ENCODE results near the gene MMP2. TPM values are rescaled to one million over a fixed set of nuclear protein-coding genes. Genes with fewer than 3 reads are reported as not detected.

Gene MMP2
- total and polyA plus RNA-seq, 2 of the 8 experiments (the other 6 are each of a cell fraction or from before 2014, with no cell fraction given): 33.6 to 58.2 TPM

- Histone ChIP-seq H4K20me1 (replicated peaks in 1 of 2; ENCODE audit: control insufficient read depth in 1 of 2, insufficient read depth in 2 of 2, low read length in 2 of 2) (no peaks in the 10 kb centered on the region), H4K5ac (ENCODE audit: insufficient read length, low read depth, low read length) (no peak overlapping the region), H3K27ac (ENCODE audit: low read depth, low read length) (no peak overlapping the region), H3K9ac (replicated peaks in 1 of 4; ENCODE audit: extremely low read depth in 1 of 4, low read depth in 3 of 4, low read length in 3 of 4) (no peak overlapping the region), H3K9me3 (ENCODE audit: insufficient read depth in 2 of 2, low read depth in 1 of 2, low read length in 1 of 2) (no peaks in the 10 kb centered on the region), H3K23ac (ENCODE audit: insufficient read length) (no peak overlapping the region), H3K14ac (ENCODE audit: insufficient read length) (no peak overlapping the region), H3K4ac (replicated peaks; ENCODE audit: insufficient read length, low read depth, low read length) (no peak overlapping the region), H3K79me2 (ENCODE audit: control insufficient read depth in 1 of 2, insufficient read depth in 2 of 2, low read length in 2 of 2) (no peaks in the 10 kb centered on the region), H4K8ac (ENCODE audit: extremely low read depth, insufficient read depth, low read length) (no peak overlapping the region), H2BK15ac (ENCODE audit: low read length) (no peak overlapping the region), H4K91ac (replicated peaks; ENCODE audit: insufficient read length, low read length) (no peak overlapping the region), H3K4me1 (replicated peaks in 1 of 4; ENCODE audit: control insufficient read depth in 3 of 4, insufficient read depth in 4 of 4, low read length in 3 of 4) (peaks cover 2 to 11% (median 7%) of the 10 kb centered on the region in 4 experiments), H2BK120ac (replicated peaks; ENCODE audit: low read depth, low read length) (no peak overlapping the region), H2BK12ac (ENCODE audit: low read depth, low read length) (no peak overlapping the region), H3K4me2 (ENCODE audit: insufficient read depth in 1 of 2, low read depth in 2 of 2, low read length in 2 of 2) (no peak overlapping the region), H2BK20ac (ENCODE audit: low read length) (no peak overlapping the region), H3K36me3 (ENCODE audit: control insufficient read depth in 2 of 4, insufficient read depth in 4 of 4, low read length in 3 of 4) (no peaks in the 10 kb centered on the region; a peak in 1 of 8 replicates), H2BK5ac (ENCODE audit: low read depth, low read length) (no peak overlapping the region), H3K56ac (replicated peaks; ENCODE audit: insufficient read length, low read depth, low read length) (no peak overlapping the region), H2AK5ac (ENCODE audit: low read depth, low read length) (no peak overlapping the region), H3K4me3 (ENCODE audit: extremely low read depth in 1 of 4, insufficient read depth in 2 of 4, low read depth in 3 of 4, low read length in 4 of 4) (no peak overlapping the region), H3K23me2 (ENCODE audit: low read depth, low read length) (peaks cover 8% of the 10 kb centered on the region), H3K18ac (ENCODE audit: extremely low read depth, low read length) (no peak overlapping the region), H3K79me1 (ENCODE audit: low read depth, low read length) (no peaks in the 10 kb centered on the region), H3K27me3 (replicated peaks in 1 of 4; ENCODE audit: control insufficient read depth in 3 of 4, extremely low read depth in 1 of 4, insufficient read depth in 3 of 4, low read length in 3 of 4) (peaks cover 7 to 29% (median 20%) of the 10 kb centered on the region in 4 experiments), H2AFZ (ENCODE audit: low read length) (no peak overlapping the region)
- no peak for TF ChIP-seq NRF1 (IDR thresholded peaks at IDR 0.05; ENCODE audit: low read depth, low read length)
- TF ChIP-seq CBX5 (IDR thresholded peaks at IDR 0.05; ENCODE audit: low read depth, low read length): no peak
- no peak for TF ChIP-seq SAP30 (IDR thresholded peaks at IDR 0.05; ENCODE audit: insufficient read depth, insufficient replicate concordance, low read length)
- TF ChIP-seq RNF2 (IDR thresholded peaks at IDR 0.05; ENCODE audit: borderline replicate concordance, low read depth, low read length, missing control alignments, poor library complexity, severe bottlenecking): no peak
- no peak for TF ChIP-seq SIRT6 (IDR thresholded peaks at IDR 0.05; ENCODE audit: low read length)
- no peak for TF ChIP-seq BCL11A (IDR thresholded peaks at IDR 0.05; ENCODE audit: low read depth in 2 of 2, low read length in 2 of 2)
- TF ChIP-seq ASH2L (IDR thresholded peaks at IDR 0.05; ENCODE audit: low read length): no peak
- no peak for TF ChIP-seq MAFK (IDR thresholded peaks at IDR 0.05; ENCODE audit: low read depth, low read length)
- TF ChIP-seq RXRA (IDR thresholded peaks at IDR 0.05; ENCODE audit: insufficient read depth, low read depth, low read length): no peak
- no peak for TF ChIP-seq CEBPB (IDR thresholded peaks at IDR 0.05; ENCODE audit: low read depth, low read length)
- TF ChIP-seq SP2 (IDR thresholded peaks at IDR 0.05; ENCODE audit: low read length): no peak
- TF ChIP-seq ATF3 (IDR thresholded peaks at IDR 0.05; ENCODE audit: insufficient read depth, low read depth, low read length): no peak
- ChIA-PET CTCF (ENCODE audit: partially characterized antibody) (interaction anchor here (0.8 to 19.1 kb wide), 5 partner anchors 9 to 231 kb away, joined by 3 to 446 read pairs (median 15); no protein-coding TSS in a partner anchor), POLR2A (ENCODE audit: partially characterized antibody) (no interaction called here)
- DNase-seq (ENCODE audit: low read depth in 1 of 2, low spot score in 2 of 2) (no peak), FAIRE-seq (no peak)
- WGBS, 2 experiments (ENCODE audit: extremely low coverage in 1 of 2, insufficient coverage in 1 of 2, insufficient read length in 1 of 2, insufficient replicate concordance in 2 of 2, low coverage in 1 of 2, low lambda C conversion rate in 2 of 2, missing lambda C conversion rate in 1 of 2): 83% methylated on average over 3 of the region's 3 CpGs; no CpG with 5 or more reads in 1 of the 2 experiments
These were observed 4.2 kb upstream of the MMP2 start for GRCh38 chr16:55474821-55475220.
